HG02798 (cell line): Measurements from ENCODE around the gene ECEL1.
"Not testable (repeated sequence)": the region's sequence is repeated elsewhere in the genome, so short reads cannot be mapped to it uniquely, and the experiment has no call there.

Experiments
- ATAC-seq: cut with Tn5 transposase; IDR thresholded peaks from one replicate; pipeline ENCODE4 v1.9.1; 2021; ENCODE audit warnings: mild to moderate bottlenecking; ENCODE audit not compliant: unreplicated experiment, poor library complexity

Gene ECEL1, protein sequence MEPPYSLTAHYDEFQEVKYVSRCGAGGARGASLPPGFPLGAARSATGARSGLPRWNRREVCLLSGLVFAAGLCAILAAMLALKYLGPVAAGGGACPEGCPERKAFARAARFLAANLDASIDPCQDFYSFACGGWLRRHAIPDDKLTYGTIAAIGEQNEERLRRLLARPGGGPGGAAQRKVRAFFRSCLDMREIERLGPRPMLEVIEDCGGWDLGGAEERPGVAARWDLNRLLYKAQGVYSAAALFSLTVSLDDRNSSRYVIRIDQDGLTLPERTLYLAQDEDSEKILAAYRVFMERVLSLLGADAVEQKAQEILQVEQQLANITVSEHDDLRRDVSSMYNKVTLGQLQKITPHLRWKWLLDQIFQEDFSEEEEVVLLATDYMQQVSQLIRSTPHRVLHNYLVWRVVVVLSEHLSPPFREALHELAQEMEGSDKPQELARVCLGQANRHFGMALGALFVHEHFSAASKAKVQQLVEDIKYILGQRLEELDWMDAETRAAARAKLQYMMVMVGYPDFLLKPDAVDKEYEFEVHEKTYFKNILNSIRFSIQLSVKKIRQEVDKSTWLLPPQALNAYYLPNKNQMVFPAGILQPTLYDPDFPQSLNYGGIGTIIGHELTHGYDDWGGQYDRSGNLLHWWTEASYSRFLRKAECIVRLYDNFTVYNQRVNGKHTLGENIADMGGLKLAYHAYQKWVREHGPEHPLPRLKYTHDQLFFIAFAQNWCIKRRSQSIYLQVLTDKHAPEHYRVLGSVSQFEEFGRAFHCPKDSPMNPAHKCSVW

GRCh38 chr2:232487385-232488096 lies at the start of gene ECEL1:
Gene ECEL1, minus strand, starts transcription at chr2:232487834. Its CDS starts 1,181 bp downstream, at chr2:232486653.
- ATAC-seq: no peak

DNA sequence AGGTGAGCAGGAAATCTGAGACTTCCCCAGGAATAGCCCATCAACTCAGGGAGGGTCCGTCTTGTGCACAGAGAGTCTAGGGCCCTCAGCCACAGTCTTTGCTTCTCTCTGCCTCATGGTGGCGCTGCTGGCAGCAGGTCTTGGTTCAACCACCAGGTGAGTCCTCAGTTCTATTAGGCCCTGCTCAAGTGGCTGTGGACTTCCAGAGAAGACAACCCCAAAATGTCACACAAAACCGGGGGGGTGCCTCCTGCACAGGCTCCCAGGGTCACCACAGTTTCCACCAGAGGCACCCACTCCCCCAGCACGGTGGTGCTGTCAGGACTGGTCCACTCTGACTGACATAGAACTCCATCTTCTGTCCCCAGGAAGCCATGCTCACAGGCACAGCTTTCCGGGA lies 49.4 kb upstream of the ECEL1 start:
- no peak for ATAC-seq

- no peak for ATAC-seq
Observed at GRCh38 chr2:232535761-232536530, 48.3 kb upstream of the ECEL1 start.

DNA sequence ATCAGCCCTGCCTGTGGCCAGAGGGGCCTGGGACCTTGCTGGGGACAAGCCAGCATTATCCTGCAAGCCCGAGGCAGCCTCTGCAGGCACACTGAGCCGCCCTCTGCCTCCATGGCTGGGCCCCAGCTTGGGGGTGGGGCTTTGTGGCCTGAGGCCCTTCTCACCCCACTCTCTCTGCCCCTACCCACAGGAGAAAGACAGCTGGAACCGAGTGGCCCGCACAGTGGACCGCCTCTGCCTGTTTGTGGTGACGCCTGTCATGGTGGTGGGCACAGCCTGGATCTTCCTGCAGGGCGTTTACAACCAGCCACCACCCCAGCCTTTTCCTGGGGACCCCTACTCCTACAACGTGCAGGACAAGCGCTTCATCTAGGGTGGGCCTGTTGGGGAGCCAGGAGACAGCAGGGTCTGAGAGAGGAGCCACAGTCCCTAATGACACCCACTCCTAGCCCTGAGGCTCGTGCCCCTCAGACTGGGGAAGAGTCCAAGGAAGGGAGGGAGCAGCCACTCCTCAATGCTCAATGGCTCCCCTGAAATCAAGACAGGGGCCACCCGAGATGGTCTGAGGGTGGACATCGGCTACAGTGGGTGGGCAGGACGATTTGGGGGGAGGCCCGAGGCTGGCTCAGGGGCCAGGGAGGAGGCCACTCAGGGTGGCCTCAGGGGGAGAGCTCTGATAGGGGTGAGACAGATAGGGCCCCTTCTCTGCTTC lies 47.5 kb upstream of the ECEL1 start:
- no peak for ATAC-seq

GRCh38 chr2:232533944-232534710 lies 46.5 kb upstream of the ECEL1 start:
- no peak for ATAC-seq

- ATAC-seq: not testable (repeated sequence)
Observed at GRCh38 chr2:232532821-232533220, 45.2 kb upstream of the ECEL1 start.

DNA sequence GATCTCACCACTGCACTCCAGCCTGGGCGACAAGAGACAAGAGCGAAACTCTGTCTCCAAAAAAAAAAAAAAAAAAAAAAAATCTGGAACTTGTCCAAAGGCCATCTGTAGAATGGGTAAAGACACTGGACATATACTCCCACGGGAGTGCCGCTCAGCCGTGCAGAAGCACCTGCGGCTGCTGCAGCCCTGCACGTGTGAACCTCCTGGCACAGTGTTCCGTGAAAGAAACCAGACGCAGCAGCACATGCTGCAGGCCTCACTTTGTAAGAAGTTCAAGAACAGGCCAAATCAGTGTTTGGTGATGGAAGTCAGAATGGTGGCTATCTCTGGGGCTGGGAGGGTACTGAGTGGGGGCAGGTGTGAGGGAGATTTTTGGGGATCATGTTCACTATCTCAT lies 44.8 kb upstream of the ECEL1 start:
- no peak for ATAC-seq

DNA sequence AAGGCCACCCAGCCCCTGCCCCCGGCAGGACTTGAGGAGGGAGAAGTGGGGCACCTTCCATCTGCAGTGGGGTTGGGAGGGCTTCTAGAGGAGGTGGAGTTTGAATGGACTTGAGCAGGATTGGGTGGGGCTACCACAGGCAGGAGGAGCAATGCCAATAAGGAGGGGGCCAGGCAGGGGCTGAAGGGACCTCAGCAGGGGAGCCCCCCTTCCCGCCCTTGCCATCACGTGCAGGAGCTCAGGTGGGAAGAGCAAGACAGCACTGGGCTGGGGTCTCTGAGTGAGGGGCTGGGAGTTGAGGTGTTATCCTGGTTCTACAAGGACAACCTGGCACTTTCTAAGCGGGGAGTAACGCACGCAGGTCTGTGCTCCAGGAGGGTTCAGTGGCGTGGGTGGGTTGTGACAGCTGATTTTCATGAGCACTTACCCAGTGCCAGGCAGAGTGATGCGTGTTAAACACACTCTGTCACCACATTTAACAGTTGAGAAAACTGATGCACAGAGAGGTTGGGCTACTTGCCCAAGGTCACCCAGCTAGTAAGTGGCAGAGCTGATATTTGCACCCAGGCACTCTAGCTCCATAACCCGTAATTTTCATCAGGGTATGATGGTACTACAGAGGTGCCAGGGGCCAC lies 43.1 kb upstream of the ECEL1 start:
- no peak for ATAC-seq

GRCh38 chr2:232529806-232530547 lies 42.3 kb upstream of the ECEL1 start:
- no peak for ATAC-seq

DNA sequence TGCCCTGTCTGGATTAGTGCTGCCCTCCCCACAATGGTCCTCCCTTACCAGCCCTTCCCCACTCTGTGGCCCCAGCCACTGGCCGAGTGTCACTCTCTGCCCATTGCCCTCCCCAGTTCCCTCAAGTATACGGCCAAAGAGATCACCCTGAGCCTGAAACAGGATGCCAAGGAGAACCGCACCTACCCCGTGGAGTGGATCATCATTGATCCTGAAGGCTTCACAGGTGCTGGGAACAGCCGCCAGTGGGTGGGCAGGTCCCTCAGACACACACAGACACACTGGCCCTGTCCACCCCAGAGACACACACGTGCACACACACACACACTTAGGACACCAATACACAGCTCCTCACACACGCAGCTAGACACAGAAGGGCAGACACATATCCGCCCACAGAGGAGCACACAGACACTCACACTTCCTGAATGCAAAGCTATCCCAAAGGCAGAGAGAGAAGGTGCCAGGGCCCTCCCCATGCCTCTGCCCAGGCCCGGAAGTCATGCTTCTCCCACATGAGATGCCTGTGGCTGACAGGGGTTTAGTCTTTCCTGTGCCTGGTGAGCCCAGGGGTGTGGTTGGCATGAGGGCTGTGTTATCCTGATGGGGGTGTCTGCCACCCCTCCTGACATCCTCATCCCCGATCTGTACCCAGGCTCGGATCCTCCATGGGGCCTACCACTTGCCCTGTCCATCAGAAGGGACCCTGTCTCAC lies 41.3 kb upstream of the ECEL1 start:
- no peak for ATAC-seq

GRCh38 chr2:232527905-232528470 lies 40.4 kb upstream of the ECEL1 start:
- ATAC-seq: no peak

- no peak for ATAC-seq
Observed at GRCh38 chr2:232526372-232526941, 38.8 kb upstream of the ECEL1 start.

- ATAC-seq: no peak
Observed at GRCh38 chr2:232525791-232526371, 38.2 kb upstream of the ECEL1 start, which contains the start of gene CHRND. Gene CHRND, plus strand, starts transcription at chr2:232526160. Its CDS starts 56 bp downstream, at chr2:232526216.

DNA sequence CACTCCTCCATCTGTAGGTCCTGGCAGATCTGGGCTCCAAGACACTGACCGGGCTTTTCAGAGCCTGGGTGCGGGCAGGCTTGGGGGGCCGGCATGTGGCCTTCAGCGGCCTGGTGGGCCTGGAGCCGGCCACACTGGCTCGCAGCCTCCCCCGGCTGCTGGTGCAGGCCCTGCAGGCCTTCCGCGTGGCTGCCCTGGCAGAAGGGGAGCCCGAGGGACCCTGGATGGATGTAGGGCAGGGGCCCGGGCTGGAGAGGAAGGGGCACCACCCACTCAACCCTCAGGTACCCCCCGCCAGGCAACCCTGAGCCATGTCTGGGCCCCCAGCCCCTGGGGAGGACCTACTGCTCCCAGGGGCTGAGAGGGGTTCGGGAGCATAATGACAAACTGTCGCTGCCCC lies 37.6 kb upstream of the ECEL1 start:
- no peak for ATAC-seq

DNA sequence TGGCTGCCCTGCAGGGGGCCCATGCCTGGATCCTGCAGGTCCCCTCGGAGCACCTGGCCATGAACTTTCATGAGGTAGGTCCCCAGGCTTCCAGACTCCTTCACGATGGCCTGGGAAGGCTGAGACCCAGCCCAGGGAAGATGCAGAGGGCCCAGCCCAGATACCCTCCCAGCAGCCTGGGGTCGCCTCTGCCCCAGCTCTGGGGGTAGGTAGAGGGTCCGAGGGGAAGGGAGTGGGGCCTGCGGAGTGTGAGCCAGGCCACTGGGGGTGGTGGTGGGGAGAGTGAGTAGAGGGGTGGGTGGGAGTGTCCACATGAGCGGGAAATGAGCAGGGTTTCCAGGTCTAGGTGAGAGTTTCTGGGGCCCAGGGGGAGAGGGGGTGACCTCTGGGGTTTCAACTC lies 37.1 kb upstream of the ECEL1 start:
- ATAC-seq: no peak
